Endodermal cell (in vitro differentiated cells): Measurements from ENCODE around the gene NPC1L1. TPM values are rescaled to one million over a fixed set of nuclear protein-coding genes. Genes with fewer than 3 reads are reported as not detected.

Experiments
- DNase-seq: peaks from one replicate; pipeline ENCODE4 v3.0.0-alpha.2; 2017
- H3K27ac ChIP-seq: 2 replicates; pipeline ENCODE4 v1.5.1; 2013; ENCODE audit warnings: mild to moderate bottlenecking, low read depth, low read length, moderate library complexity
- H3K27me3 ChIP-seq: 2 replicates; pipeline ENCODE4 v1.6.1; 2013; ENCODE audit warnings: mild to moderate bottlenecking, low read length, moderate library complexity; ENCODE audit not compliant: insufficient read depth, control insufficient read depth, poor library complexity, severe bottlenecking
- H3K36me3 ChIP-seq: 2 replicates; pipeline ENCODE4 v1.7.0; 2013; ENCODE audit warnings: mild to moderate bottlenecking, low read length, moderate library complexity; ENCODE audit not compliant: control insufficient read depth, insufficient read depth
- H3K4me1 ChIP-seq: one replicate; pipeline ENCODE4 v1.7.0; 2013; ENCODE audit warnings: low read length; ENCODE audit not compliant: control insufficient read depth, insufficient read depth
- H3K4me3 ChIP-seq: 2 replicates; pipeline ENCODE4 v1.5.1; 2013; ENCODE audit warnings: mild to moderate bottlenecking, low read length, moderate library complexity
- H3K9ac ChIP-seq: 2 replicates; pipeline ENCODE4 v1.6.1; 2013; ENCODE audit warnings: mild to moderate bottlenecking, low read length, moderate library complexity; ENCODE audit not compliant: poor library complexity, severe bottlenecking; ENCODE audit errors: extremely low read depth
- H3K9me3 ChIP-seq: 2 replicates; pipeline ENCODE4 v1.6.1; 2013; ENCODE audit warnings: mild to moderate bottlenecking, low read length, moderate library complexity; ENCODE audit not compliant: control insufficient read depth
- H3K27ac Mint-ChIP-seq: 2 replicates; pipeline ENCODE4 v1.8.0; 2020; ENCODE audit warnings: mixed read lengths
- H3K27me3 Mint-ChIP-seq: 2 replicates; pipeline ENCODE4 v1.8.0; 2021; ENCODE audit warnings: mild to moderate bottlenecking, mixed read lengths; ENCODE audit not compliant: insufficient read depth
- H3K36me3 Mint-ChIP-seq: 2 replicates; pipeline ENCODE4 v1.8.0; 2020; ENCODE audit warnings: low read depth, mixed read lengths
- H3K4me1 Mint-ChIP-seq: 2 replicates; pipeline ENCODE4 v1.8.0; 2020; ENCODE audit warnings: mixed read lengths
- H3K4me3 Mint-ChIP-seq: 2 replicates; pipeline ENCODE4 v1.8.0; 2020; ENCODE audit warnings: mild to moderate bottlenecking, moderate library complexity, mixed read lengths
- H3K9me3 Mint-ChIP-seq: 2 replicates; pipeline ENCODE4 v1.8.0; 2020; ENCODE audit warnings: mild to moderate bottlenecking, mixed read lengths
- CTCF ChIP-seq: fragments of 200-600 bp; sonication (generic); conservative IDR thresholded peaks from 2 replicates; pipeline ENCODE4 v1.5.0; 2021; ENCODE audit warnings: antibody characterized with exemption, mild to moderate bottlenecking
- WGBS, 2 experiments: methylation state at CpG; one replicate each; pipeline versions ENCODE4 v1.1.5 to v1.1.7; 2013; ENCODE audit warnings: missing lambda C conversion rate in 2 of 2, mixed read lengths in 1 of 2; ENCODE audit not compliant: insufficient coverage in 1 of 2, insufficient read length in 1 of 2; 5-methylcytosine and 5-hydroxymethylcytosine counted together
- total RNA-seq, 2 donors: library from RNA; stranded (reverse); fragmentation: NEBNext Ultra II Directional in 1 of 2; extraction: Animal tissue kit (Norgen Biotek cat#: 25700) in 1 of 2; gene quantifications; 2 replicates in 1 of 2; 3 replicates in 1 of 2; pipeline ENCODE4 v1.2.1, GENCODE V29; 2021

NPC1L1 gene
- total RNA-seq, 2 donors from 2014 or later, result 2.7 to 3.1 TPM

GRCh38 chr7:44486693-44487092 lies 54.4 kb downstream of the NPC1L1 start:
- TF ChIP-seq CTCF, result no peak
- Mint-ChIP-seq H3K9me3 (peaks cover 5% of the 10 kb centered on the region), H3K4me3 (no peak overlapping the region), H3K4me1 (peaks cover 25% of the 10 kb centered on the region), H3K27me3 (no peaks in the 10 kb centered on the region), H3K36me3 (peaks cover 36% of the 10 kb centered on the region), H3K27ac (no peak overlapping the region)
- Histone ChIP-seq H3K36me3 (peaks cover 36% of the 10 kb centered on the region), H3K4me3 (no peak overlapping the region), H3K27me3 (no peaks in the 10 kb centered on the region), H3K9ac (no peak overlapping the region), H3K4me1 (peaks cover 7% of the 10 kb centered on the region), H3K27ac (no peak overlapping the region), H3K9me3 (peaks cover 18% of the 10 kb centered on the region)
- WGBS, 2 experiments, result 86 to 93% methylated on average over 1 of the region's 1 CpG
- DNase-seq, result no peak

- H3K9ac ChIP-seq, result no peak overlapping the region
- H3K4me1 ChIP-seq, result peaks cover 7% of the 10 kb centered on the region
- no peak overlapping the region for H3K27ac ChIP-seq
- peaks cover 18% of the 10 kb centered on the region for H3K9me3 ChIP-seq
- Mint-ChIP-seq H3K27ac (no peak overlapping the region), H3K9me3 (peaks cover 5% of the 10 kb centered on the region), H3K4me1 (peaks cover 25% of the 10 kb centered on the region), H3K4me3 (no peak overlapping the region), H3K27me3 (no peaks in the 10 kb centered on the region), H3K36me3 (peaks cover 43% of the 10 kb centered on the region)
- 93 to 97% methylated on average over 3 to 4 of the region's 4 CpGs for WGBS, 2 experiments
- H3K4me3 ChIP-seq, result no peak overlapping the region
- TF ChIP-seq CTCF, result no peak
- no peak for DNase-seq
- no peaks in the 10 kb centered on the region for H3K27me3 ChIP-seq
- peaks cover 43% of the 10 kb centered on the region for H3K36me3 ChIP-seq
Observed at GRCh38 chr7:44486001-44486400, 55.1 kb downstream of the NPC1L1 start.

- TF ChIP-seq CTCF, result no peak
- Mint-ChIP-seq H3K27me3 (no peaks in the 10 kb centered on the region), H3K4me3 (no peak overlapping the region), H3K36me3 (peaks cover 52% of the 10 kb centered on the region), H3K4me1 (peaks cover 22% of the 10 kb centered on the region), H3K27ac (no peak overlapping the region), H3K9me3 (peaks cover 5% of the 10 kb centered on the region)
- Histone ChIP-seq H3K4me1 (peaks cover 7% of the 10 kb centered on the region), H3K27ac (no peak overlapping the region), H3K27me3 (no peaks in the 10 kb centered on the region), H3K36me3 (peaks cover 56% of the 10 kb centered on the region), H3K9ac (no peak overlapping the region), H3K9me3 (peaks cover 18% of the 10 kb centered on the region), H3K4me3 (no peak overlapping the region)
- no peak for DNase-seq
- whole genome bisulfite sequencing, 2 experiments, result 93 to 100% methylated on average over 4 to 5 of the region's 5 CpGs
Observed at GRCh38 chr7:44484482-44485313, 56.4 kb downstream of the NPC1L1 start.
